IMR-90 (cell line): ENCODE measurements around the gene PIAS1. TPM values are rescaled to one million over a fixed set of nuclear protein-coding genes. Genes with fewer than 3 reads are reported as not detected.

Experiments
- ATAC-seq: fragments of 200-7000 bp; cut with Tn5 transposase; 2 replicates; pipeline ENCODE4 v1.9.1; 2020; ENCODE audit warnings: low read depth, mild to moderate bottlenecking, moderate library complexity
- BruUV-seq: library from RNA; stranded (reverse); fragments of 400-500 nt; replicated peaks from 2 replicates; lab custom pipeline; 2021; lab: Mats Ljungman, UMichigan
- CTCF ChIA-PET: fragments of 300-600 bp; formaldehyde crosslinking; extraction: SDS; loops from one replicate; lab custom pipeline; 2021; ENCODE audit warnings: antibody characterized with exemption; lab: Yijun Ruan, JAX
- POLR2A ChIA-PET: fragments of 300-600 bp; sonication (Branson Sonifier 250); formaldehyde crosslinking; loops from one replicate; lab custom pipeline; 2022; ENCODE audit warnings: antibody characterized with exemption; ENCODE audit not compliant: unreplicated experiment; lab: Charles Lee
- DNase-seq: peaks from one replicate; pipeline ENCODE4 v3.0.0; 2013
- H2AFZ ChIP-seq: replicated peaks from 2 replicates; pipeline ENCODE3; 2013; ENCODE audit warnings: low read length, mild to moderate bottlenecking; ENCODE audit not compliant: poor library complexity
- H2AK5ac ChIP-seq: 2 replicates; pipeline ENCODE4 v1.6.1; 2013; ENCODE audit warnings: low read depth, low read length, inconsistent platforms
- H2AK9ac ChIP-seq: replicated peaks from 2 replicates; pipeline ENCODE3; 2013; ENCODE audit warnings: mild to moderate bottlenecking, low read depth, low read length, moderate library complexity; ENCODE audit not compliant: poor library complexity
- H2BK120ac ChIP-seq: 2 replicates; pipeline ENCODE4 v1.6.1; 2013; ENCODE audit warnings: low read depth, low read length, inconsistent platforms
- H2BK15ac ChIP-seq: 3 replicates; pipeline ENCODE4 v1.6.1; 2013; ENCODE audit warnings: low read depth, low read length, inconsistent platforms
- H2BK20ac ChIP-seq: 2 replicates; pipeline ENCODE4 v1.6.1; 2013; ENCODE audit warnings: low read depth, mild to moderate bottlenecking, inconsistent platforms, low read length, moderate library complexity
- H2BK5ac ChIP-seq: 2 replicates; pipeline ENCODE4 v1.6.1; 2013; ENCODE audit warnings: mild to moderate bottlenecking, low read depth, low read length, inconsistent platforms; ENCODE audit not compliant: poor library complexity, severe bottlenecking
- H3K14ac ChIP-seq: replicated peaks from 2 replicates; pipeline ENCODE4 v1.6.1; 2013; ENCODE audit warnings: low read depth, low read length, inconsistent platforms
- H3K18ac ChIP-seq: 2 replicates; pipeline ENCODE4 v1.6.1; 2013; ENCODE audit warnings: low read depth, low read length, control low read depth
- H3K23ac ChIP-seq: 2 replicates; pipeline ENCODE4 v1.6.1; 2013; ENCODE audit warnings: low read depth, low read length, inconsistent platforms
- H3K27ac ChIP-seq: 2 replicates; pipeline ENCODE4 v1.5.1; 2013; ENCODE audit warnings: mild to moderate bottlenecking, control low read depth, low read length; ENCODE audit not compliant: insufficient read depth
- H3K27me3 ChIP-seq: 2 replicates; pipeline ENCODE4 v1.6.1; 2013; ENCODE audit warnings: low read length; ENCODE audit not compliant: control insufficient read depth, insufficient read depth
- H3K36me3 ChIP-seq: 2 replicates; pipeline ENCODE4 v1.6.1; 2013; ENCODE audit warnings: low read length, mixed read lengths; ENCODE audit not compliant: control insufficient read depth, insufficient read depth
- H3K4ac ChIP-seq: 2 replicates; pipeline ENCODE4 v1.6.1; 2013; ENCODE audit warnings: low read depth, low read length, inconsistent platforms
- H3K4me1 ChIP-seq: 2 replicates; pipeline ENCODE4 v1.6.1; 2013; ENCODE audit warnings: low read length, mixed read lengths; ENCODE audit not compliant: control insufficient read depth, insufficient read depth
- H3K4me2 ChIP-seq: 2 replicates; pipeline ENCODE4 v1.6.1; 2013; ENCODE audit warnings: low read depth, mild to moderate bottlenecking, control low read depth, low read length, moderate library complexity
- H3K4me3 ChIP-seq: 2 replicates; pipeline ENCODE4 v1.5.1; 2013; ENCODE audit warnings: low read depth, mild to moderate bottlenecking, control low read depth, low read length, moderate library complexity; ENCODE audit not compliant: insufficient read depth
- H3K56ac ChIP-seq: 2 replicates; pipeline ENCODE4 v1.6.1; 2013; ENCODE audit warnings: low read length, inconsistent platforms; ENCODE audit not compliant: insufficient read depth; ENCODE audit errors: extremely low read depth
- H3K79me1 ChIP-seq, 2 experiments: 2 replicates each; pipeline ENCODE4 v1.6.1; 2013; ENCODE audit warnings: low read length in 2 of 2, inconsistent platforms in 1 of 2, low read depth in 1 of 2
- H3K9ac ChIP-seq: 2 replicates; pipeline ENCODE4 v1.6.1; 2013; ENCODE audit warnings: low read depth, low read length, control low read depth
- H3K9me1 ChIP-seq: 2 replicates; pipeline ENCODE4 v1.6.1; 2013; ENCODE audit warnings: low read length, inconsistent platforms; ENCODE audit not compliant: insufficient read depth
- H3K9me3 ChIP-seq: 2 replicates; pipeline ENCODE4 v1.6.1; 2013; ENCODE audit warnings: low read length; ENCODE audit not compliant: control insufficient read depth, insufficient read depth
- H4K20me1 ChIP-seq: 2 replicates; pipeline ENCODE4 v1.6.1; 2013; ENCODE audit warnings: low read length, inconsistent platforms; ENCODE audit not compliant: insufficient read depth
- H4K5ac ChIP-seq: 2 replicates; pipeline ENCODE4 v1.6.1; 2013; ENCODE audit warnings: mild to moderate bottlenecking, low read depth, low read length, control low read depth
- H4K8ac ChIP-seq, 2 experiments: 2 replicates each; pipeline ENCODE4 v1.6.1; 2013; ENCODE audit warnings: low read depth in 2 of 2, low read length in 2 of 2, control low read depth in 1 of 2, inconsistent platforms in 1 of 2
- H4K91ac ChIP-seq: 2 replicates; pipeline ENCODE4 v1.6.1; 2013; ENCODE audit warnings: low read depth, low read length, inconsistent platforms; ENCODE audit not compliant: insufficient read depth
- BHLHE40 ChIP-seq: fragments of 150-350 bp; IDR thresholded peaks from 2 replicates; pipeline ENCODE4 v1.6.1; 2016; ENCODE audit warnings: mild to moderate bottlenecking, low read depth, low read length
- CEBPB ChIP-seq: IDR thresholded peaks from 2 replicates; pipeline ENCODE4 v1.6.1; 2012; ENCODE audit warnings: low read depth, low read length, improper control_type of control experiment
- CHD1 ChIP-seq: IDR thresholded peaks from 2 replicates; pipeline ENCODE4 v1.6.1; 2012; ENCODE audit warnings: low read depth, low read length, improper control_type of control experiment
- CTCF ChIP-seq: conservative IDR thresholded peaks from 2 replicates; pipeline ENCODE4 v1.5.1; 2012; ENCODE audit warnings: mild to moderate bottlenecking, low read depth, low read length, improper control_type of control experiment
- ELK1 ChIP-seq: fragments of 150-350 bp; IDR thresholded peaks from 2 replicates; pipeline ENCODE4 v1.6.1; 2016; ENCODE audit warnings: low read depth, mild to moderate bottlenecking, low read length, moderate library complexity, borderline replicate concordance
- FOS ChIP-seq: fragments of 150-350 bp; IDR thresholded peaks from 2 replicates; pipeline ENCODE4 v1.6.1; 2016; ENCODE audit warnings: low read depth, low read length
- MAFK ChIP-seq: IDR thresholded peaks from 2 replicates; pipeline ENCODE4 v1.6.1; 2012; ENCODE audit warnings: low read depth, low read length, improper control_type of control experiment
- MXI1 ChIP-seq: IDR thresholded peaks from 2 replicates; pipeline ENCODE4 v1.6.1; 2012; ENCODE audit warnings: low read depth, mild to moderate bottlenecking, low read length, moderate library complexity, borderline replicate concordance
- RAD21 ChIP-seq: IDR thresholded peaks from 2 replicates; pipeline ENCODE4 v1.6.1; 2012; ENCODE audit warnings: low read length, improper control_type of control experiment
- RCOR1 ChIP-seq: IDR thresholded peaks from 2 replicates; pipeline ENCODE4 v1.6.1; 2012; ENCODE audit warnings: mild to moderate bottlenecking, low read length, improper control_type of control experiment; ENCODE audit not compliant: insufficient replicate concordance
- RFX5 ChIP-seq: IDR thresholded peaks from 2 replicates; pipeline ENCODE4 v1.8.0; 2012; ENCODE audit warnings: low read depth, mild to moderate bottlenecking, low read length, moderate library complexity
- SMC3 ChIP-seq: fragments of 150-350 bp; IDR thresholded peaks from 2 replicates; pipeline ENCODE4 v1.6.1; 2016; ENCODE audit warnings: low read depth, mild to moderate bottlenecking, antibody characterized with exemption, low read length, moderate library complexity
- WGBS, 2 experiments: methylation state at CpG; one replicate each; pipeline versions ENCODE4 v1.1.5 to v1.1.7; 2013; ENCODE audit warnings: missing lambda C conversion rate in 2 of 2; ENCODE audit not compliant: insufficient read length in 1 of 2; ENCODE audit errors: extremely low coverage in 2 of 2; 5-methylcytosine and 5-hydroxymethylcytosine counted together
- dilution Hi-C: fragments of 300-500 bp; cut with HindIII; formaldehyde crosslinking; loops from one replicate; pipeline ENCODE4 v1.14.3; 2018; ENCODE audit warnings: low sequenced_read_pairs; ENCODE audit not compliant: unreplicated experiment
- in situ Hi-C: fragments of 300-500 bp; cut with MboI; formaldehyde crosslinking; loops from 3 replicates; pipeline ENCODE4 v1.14.3; 2019; ENCODE audit warnings: low sequenced_read_pairs, inconsistent platforms, mixed read lengths
- intact Hi-C: fragments of 100-400 bp; cut with micrococcal nuclease; formaldehyde crosslinking; loops from 2 replicates; pipeline ENCODE4 v1.10.0; 2022
- polyA plus RNA-seq, 3 experiments: library from polyadenylated mRNA; depleted of rRNA; stranded (reverse); fragments of >200 nt; gene quantifications; 2 replicates each; pipeline ENCODE4 v1.2.3, GENCODE V29; 2012; ENCODE audit warnings: low replicate concordance in 1 of 3
- total RNA-seq: library from RNA; depleted of rRNA; stranded (reverse); fragments of >200 nt; gene quantifications from 2 replicates; pipeline ENCODE4 v1.2.3, GENCODE V29; 2012

Gene PIAS1
- total and polyA plus RNA-seq, 2 of the 4 experiments (the other 2 are of a cell fraction): 20.0 to 63.6 TPM

- no peak overlapping the region for H2AK5ac ChIP-seq
- no peak overlapping the region for H2BK20ac ChIP-seq
- ATAC-seq (no peak), DNase-seq (no peak)
- no peak overlapping the region for H3K4me3 ChIP-seq
- TF ChIP-seq RAD21 (no peak), CEBPB (no peak), FOS (no peak), BHLHE40 (no peak), MXI1 (no peak), RFX5 (no peak), MAFK (no peak), RCOR1 (no peak), SMC3 (no peak), CHD1 (no peak), ELK1 (no peak), CTCF (no peak)
- no peak overlapping the region for H3K27ac ChIP-seq
- H3K23ac ChIP-seq: no peak overlapping the region
- no peaks in the 10 kb centered on the region; the same call in 1 of the 2 replicates for H3K9me1 ChIP-seq
- H3K4me2 ChIP-seq: no peak overlapping the region
- H3K14ac ChIP-seq: no peak overlapping the region
- dilution Hi-C loops: no loop called here
- no TSS peak for BruUV-seq
- intact Hi-C loops: no loop called here
- H2BK5ac ChIP-seq: no peak overlapping the region
- H3K36me3 ChIP-seq: 0 out of 2 replicates have a peak, but pooled peaks cover 2% of the 10 kb centered on the region
- no peaks in the 10 kb centered on the region for H3K9me3 ChIP-seq
- H2BK15ac ChIP-seq: no peak overlapping the region
- WGBS, 2 experiments: no CpG with 5 or more reads among the region's 7 CpGs
- no peak overlapping the region for H2AFZ ChIP-seq
- ChIA-PET CTCF (no interaction called here), POLR2A (no interaction called here)
- no peak overlapping the region for H4K5ac ChIP-seq
- H3K56ac ChIP-seq: no peak overlapping the region
- in situ Hi-C loops: no loop called here
- H3K27me3 ChIP-seq: no peaks in the 10 kb centered on the region
- no peak overlapping the region for H3K4ac ChIP-seq
- H4K20me1 ChIP-seq: peaks cover 9% of the 10 kb centered on the region; the same call in 1 of the 2 replicates
- peaks cover 0 to 39% of the 10 kb centered on the region in 2 experiments; a peak in 2 of 4 replicates for H3K79me1 ChIP-seq
- no peak overlapping the region for H4K8ac ChIP-seq
- no peak overlapping the region for H3K9ac ChIP-seq
- H2BK120ac ChIP-seq: no peak overlapping the region
- no peak overlapping the region for H4K91ac ChIP-seq
- peaks cover 6% of the 10 kb centered on the region; the same call in 1 of the 2 replicates for H3K4me1 ChIP-seq
- no peak overlapping the region for H2AK9ac ChIP-seq
- H3K18ac ChIP-seq: no peak overlapping the region
Observed at GRCh38 chr15:68209272-68209671, 155.2 kb downstream of the PIAS1 start.
